ENCODE measurements around the gene SLC46A3. TPM values are rescaled to one million over a fixed set of nuclear protein-coding genes. Genes with fewer than 3 reads are reported as not detected.

Gene SLC46A3
- total and polyA plus RNA-seq, 10 of the 15 experiments (the other 5 are each of a cell fraction or from before 2014, with no cell fraction given): 2.9 to 15.6 (median 9.4) TPM

- POLR2A ChIA-PET: no interaction called here
- in situ Hi-C loops (cut with MboI): no loop called here
- Histone ChIP-seq H2AFZ (ENCODE audit: control insufficient read depth, low read depth, low read length) (no peak overlapping the region), H3K79me2 (ENCODE audit: control insufficient read depth, insufficient read depth, low read length) (no peaks in the 10 kb centered on the region), H3K4me1 (ENCODE audit: control insufficient read depth, insufficient read depth, low read length) (no peaks in the 10 kb centered on the region), H3K36me3 (ENCODE audit: control insufficient read depth in 2 of 2, insufficient read depth in 2 of 2, low read length in 1 of 2) (no peaks in the 10 kb centered on the region), H3K9me3 (replicated peaks; ENCODE audit: control insufficient read depth, insufficient read depth, low read length) (no peaks in the 10 kb centered on the region; the same call in 2 of the 3 replicates), H3K4me2 (ENCODE audit: control insufficient read depth, insufficient read depth) (no peak overlapping the region), H3K4me3 (no peak overlapping the region), H3K27me3 (replicated peaks in 1 of 2; ENCODE audit: control insufficient read depth in 2 of 2, insufficient read depth in 2 of 2, low read length in 1 of 2) (no peaks in the 10 kb centered on the region), H4K20me1 (ENCODE audit: control insufficient read depth, insufficient read depth) (no peaks in the 10 kb centered on the region), H3K9ac (ENCODE audit: control insufficient read depth, insufficient read depth, low read length) (no peak overlapping the region), H3K27ac (ENCODE audit: control insufficient read depth, insufficient read depth) (no peak overlapping the region)
- no peak for DNase-seq (ENCODE audit: low read depth, low spot score)
- SMC1A ChIA-PET (ENCODE audit: uncharacterized antibody, unreplicated experiment): no interaction called here
- no peak for FAIRE-seq
- intact Hi-C loops (cut with micrococcal nuclease; ENCODE audit: unreplicated experiment): no loop called here
- BruUV-seq (replicated peaks): no TSS peak
- RAD21 ChIA-PET (ENCODE audit: unreplicated experiment): interaction anchor here (0.9 kb wide), 1 partner anchor 439 kb away, joined by 3 read pairs; no protein-coding TSS in a partner anchor
- CTCF ChIA-PET: no interaction called here
- WGBS (ENCODE audit: insufficient coverage, insufficient replicate concordance, low lambda C conversion rate, missing lambda C conversion rate): 34% methylated on average over 4 of the region's 4 CpGs
- no peak for ATAC-seq
- TF ChIP-seq NFIC (IDR thresholded peaks at IDR 0.05; ENCODE audit: low read depth, low read length): no peak
- TF ChIP-seq ZZZ3 (IDR thresholded peaks at IDR 0.05; ENCODE audit: control insufficient read depth, insufficient read length, low read depth): no peak
- no peak for TF ChIP-seq ATF2 (IDR thresholded peaks at IDR 0.05; ENCODE audit: low read length)
- TF ChIP-seq WRNIP1 (IDR thresholded peaks at IDR 0.05; ENCODE audit: borderline replicate concordance, low read depth, low read length): no peak
- TF ChIP-seq LARP7 (IDR thresholded peaks at IDR 0.05): no peak
- TF ChIP-seq SPI1 (IDR thresholded peaks at IDR 0.05; ENCODE audit: borderline replicate concordance, insufficient read depth, low read depth, low read length): no peak
- TF ChIP-seq RELB (IDR thresholded peaks at IDR 0.05; ENCODE audit: low read depth): no peak
- no peak for TF ChIP-seq TCF12 (IDR thresholded peaks at IDR 0.05; ENCODE audit: low read depth, low read length)
- TF ChIP-seq RBBP5 (conservative IDR thresholded peaks at IDR 0.05): no peak
- no peak for TF ChIP-seq ZBTB33 (IDR thresholded peaks at IDR 0.05)
- no peak for TF ChIP-seq CHD1 (IDR thresholded peaks at IDR 0.05; ENCODE audit: low read depth, low read length)
- TF ChIP-seq NFYB (IDR thresholded peaks at IDR 0.05; ENCODE audit: insufficient read depth, low read depth, low read length): no peak
- no peak for TF ChIP-seq SKIL (IDR thresholded peaks at IDR 0.05; ENCODE audit: low read depth, poor library complexity, severe bottlenecking)
- TF ChIP-seq BHLHE40 (IDR thresholded peaks at IDR 0.05; ENCODE audit: borderline replicate concordance in 1 of 2, low read depth in 2 of 2, low read length in 1 of 2): no peak
- TF ChIP-seq ZNF24 (IDR thresholded peaks at IDR 0.05): no peak
Observed at GRCh38 chr13:28763887-28764286, 45.1 kb upstream of the SLC46A3 start.

All from GM12878 (cell line).